ENCODE measurements around the gene MMAA.
A peak's percentile ranks its signal among the peaks of the same experiment; 100 is the strongest.
"Not testable (repeated sequence)": the region's sequence is repeated elsewhere in the genome, so short reads cannot be mapped to it uniquely, and the experiment has no call there.

MMAA gene

GRCh38 chr4:145639186-145639698, 20.1 kb downstream of the MMAA start:
- DNase-seq (ENCODE audit: insufficient read length, low spot score) (no peak), FAIRE-seq (no peak)
- TF ChIP-seq CTCF (IDR thresholded peaks at IDR 0.05; ENCODE audit: insufficient read depth, missing control alignments) = no peak

GRCh38 chr4:145640236-145640635, 21.1 kb downstream of the MMAA start:
- FAIRE-seq; DNase-seq (ENCODE audit: insufficient read length, low spot score): not testable (repeated sequence)

GRCh38 chr4:145643295-145643694, 24.1 kb downstream of the MMAA start:
- DNase-seq (ENCODE audit: insufficient read length, low spot score) (no peak), FAIRE-seq (peak; percentile 58)
- TF ChIP-seq CTCF (IDR thresholded peaks at IDR 0.05; ENCODE audit: insufficient read depth, missing control alignments) = no peak

GRCh38 chr4:145644699-145645098, 25.5 kb downstream of the MMAA start:
- FAIRE-seq (no peak), DNase-seq (ENCODE audit: insufficient read length, low spot score) (no peak)
- no peak for TF ChIP-seq CTCF (IDR thresholded peaks at IDR 0.05; ENCODE audit: insufficient read depth, missing control alignments)

- FAIRE-seq (no peak), DNase-seq (ENCODE audit: insufficient read length, low spot score) (no peak)
- no peak for TF ChIP-seq CTCF (IDR thresholded peaks at IDR 0.05; ENCODE audit: insufficient read depth, missing control alignments)
These were observed 37.0 kb downstream of the MMAA start for GRCh38 chr4:145656156-145656555.

- no peak for TF ChIP-seq CTCF (IDR thresholded peaks at IDR 0.05; ENCODE audit: insufficient read depth, missing control alignments)
- DNase-seq (ENCODE audit: insufficient read length, low spot score) = no peak
- no peak for FAIRE-seq
These were observed 40.9 kb downstream of the MMAA start for GRCh38 chr4:145660064-145660463.

GRCh38 chr4:145663194-145663593, 44.0 kb downstream of the MMAA start:
- no peak for FAIRE-seq

More at GRCh38 chr4:145663194-145663593, 44.0 kb downstream of the MMAA start:
- no peak for TF ChIP-seq CTCF (IDR thresholded peaks at IDR 0.05; ENCODE audit: insufficient read depth, missing control alignments)
- no peak for DNase-seq (ENCODE audit: insufficient read length, low spot score)
